Dendritic cell treated with granulocyte-macrophage colony-stimulating factor and Interleukin-4, amounts not matched to agents 40 ng/mL and 50 ng/mL, for 4 days (primary cell): ENCODE results near the gene HSBP1L1.

Experiments
- H3K27ac Mint-ChIP-seq: one replicate; pipeline ENCODE4 v1.8.0; 2022; ENCODE audit warnings: mild to moderate bottlenecking, mixed read lengths
- H3K27me3 Mint-ChIP-seq: one replicate; pipeline ENCODE4 v1.8.0; 2022; ENCODE audit warnings: mild to moderate bottlenecking, mixed read lengths
- H3K36me3 Mint-ChIP-seq: one replicate; pipeline ENCODE4 v1.8.0; 2022; ENCODE audit warnings: low read depth, mixed read lengths
- H3K4me1 Mint-ChIP-seq: one replicate; pipeline ENCODE4 v1.8.0; 2022; ENCODE audit warnings: low read depth, mixed read lengths
- H3K4me3 Mint-ChIP-seq: one replicate; pipeline ENCODE4 v1.8.0; 2022; ENCODE audit warnings: mild to moderate bottlenecking, moderate library complexity, mixed read lengths
- H3K9me3 Mint-ChIP-seq: one replicate; pipeline ENCODE4 v1.8.0; 2022; ENCODE audit warnings: mixed read lengths
- intact Hi-C: fragments of 100-400 bp; cut with micrococcal nuclease; formaldehyde crosslinking; loops from one replicate; pipeline ENCODE4 v1.15.0; 2022

Gene HSBP1L1

GRCh38 chr18:79944746-79945117 lies 19.7 kb upstream of the HSBP1L1 start:
- Mint-ChIP-seq H3K4me1 (peaks cover 87% of the 10 kb centered on the region), H3K27me3 (no peaks in the 10 kb centered on the region), H3K27ac (peak overlapping the region; percentile 84), H3K36me3 (peaks cover 100% of the 10 kb centered on the region), H3K9me3 (no peaks in the 10 kb centered on the region), H3K4me3 (no peak overlapping the region)
- intact Hi-C loops, result no loop called here

- Mint-ChIP-seq H3K9me3 (no peaks in the 10 kb centered on the region), H3K4me1 (peaks cover 89% of the 10 kb centered on the region), H3K36me3 (peaks cover 100% of the 10 kb centered on the region), H3K4me3 (no peak overlapping the region), H3K27ac (peak overlapping the region; percentile 84), H3K27me3 (no peaks in the 10 kb centered on the region)
- intact Hi-C loops, result no loop called here
These were observed 19.1 kb upstream of the HSBP1L1 start for GRCh38 chr18:79945118-79946042.

DNA sequence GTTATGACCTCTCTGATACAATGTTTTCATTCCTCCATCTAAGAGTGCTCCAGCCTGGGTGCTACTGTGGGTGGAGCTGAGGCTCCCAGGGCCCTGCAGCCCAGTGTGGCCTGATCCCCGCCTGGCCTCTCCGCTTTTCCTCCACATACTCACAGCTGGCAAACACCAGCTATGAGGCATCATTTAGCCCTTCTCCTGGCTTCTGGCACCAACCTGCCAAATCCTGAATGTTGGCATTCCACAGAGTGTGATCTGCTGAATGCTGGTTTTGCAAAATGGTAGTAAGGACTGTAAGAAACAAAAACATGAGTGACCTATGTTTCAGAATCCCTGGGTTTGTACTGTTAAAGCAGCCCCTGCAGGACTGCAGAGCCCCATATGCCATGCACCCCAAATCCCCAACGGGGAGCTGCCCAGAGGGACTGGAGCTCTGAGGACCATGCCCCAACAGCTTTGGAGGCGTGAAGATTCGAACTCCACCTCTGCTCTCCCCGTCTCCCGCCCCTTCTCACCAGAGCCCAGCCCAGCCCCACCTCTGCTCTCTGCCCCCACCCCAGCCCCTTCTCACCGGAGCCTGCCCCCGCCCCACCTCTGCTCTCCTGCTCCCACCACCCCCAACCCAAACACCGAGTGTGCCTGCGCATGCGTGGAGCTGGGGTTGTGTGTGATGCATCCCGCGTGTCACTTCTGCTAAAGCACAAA lies 17.2 kb upstream of the HSBP1L1 start:
- H3K27ac Mint-ChIP-seq, result peak overlapping the region; percentile 90
- H3K4me3 Mint-ChIP-seq, result no peak overlapping the region
- no peaks in the 10 kb centered on the region for H3K27me3 Mint-ChIP-seq
- peaks cover 86% of the 10 kb centered on the region for H3K36me3 Mint-ChIP-seq
- intact Hi-C loops, result no loop called here
- no peaks in the 10 kb centered on the region for H3K9me3 Mint-ChIP-seq
- peaks cover 83% of the 10 kb centered on the region for H3K4me1 Mint-ChIP-seq

- intact Hi-C loops, result no loop called here
- Mint-ChIP-seq H3K4me1 (peaks cover 75% of the 10 kb centered on the region), H3K4me3 (no peak overlapping the region), H3K27me3 (no peaks in the 10 kb centered on the region), H3K27ac (peak overlapping the region; percentile 90), H3K36me3 (peaks cover 77% of the 10 kb centered on the region), H3K9me3 (no peaks in the 10 kb centered on the region)
These were observed 16.4 kb upstream of the HSBP1L1 start for GRCh38 chr18:79947881-79948610.

GRCh38 chr18:79948719-79949411 lies 15.6 kb upstream of the HSBP1L1 start:
- Mint-ChIP-seq H3K36me3 (peaks cover 69% of the 10 kb centered on the region), H3K27ac (peak overlapping the region; percentile 90), H3K4me3 (peak overlapping the region; percentile 91), H3K4me1 (peaks cover 69% of the 10 kb centered on the region), H3K27me3 (no peaks in the 10 kb centered on the region), H3K9me3 (no peaks in the 10 kb centered on the region)
- intact Hi-C loops, result no loop called here

DNA sequence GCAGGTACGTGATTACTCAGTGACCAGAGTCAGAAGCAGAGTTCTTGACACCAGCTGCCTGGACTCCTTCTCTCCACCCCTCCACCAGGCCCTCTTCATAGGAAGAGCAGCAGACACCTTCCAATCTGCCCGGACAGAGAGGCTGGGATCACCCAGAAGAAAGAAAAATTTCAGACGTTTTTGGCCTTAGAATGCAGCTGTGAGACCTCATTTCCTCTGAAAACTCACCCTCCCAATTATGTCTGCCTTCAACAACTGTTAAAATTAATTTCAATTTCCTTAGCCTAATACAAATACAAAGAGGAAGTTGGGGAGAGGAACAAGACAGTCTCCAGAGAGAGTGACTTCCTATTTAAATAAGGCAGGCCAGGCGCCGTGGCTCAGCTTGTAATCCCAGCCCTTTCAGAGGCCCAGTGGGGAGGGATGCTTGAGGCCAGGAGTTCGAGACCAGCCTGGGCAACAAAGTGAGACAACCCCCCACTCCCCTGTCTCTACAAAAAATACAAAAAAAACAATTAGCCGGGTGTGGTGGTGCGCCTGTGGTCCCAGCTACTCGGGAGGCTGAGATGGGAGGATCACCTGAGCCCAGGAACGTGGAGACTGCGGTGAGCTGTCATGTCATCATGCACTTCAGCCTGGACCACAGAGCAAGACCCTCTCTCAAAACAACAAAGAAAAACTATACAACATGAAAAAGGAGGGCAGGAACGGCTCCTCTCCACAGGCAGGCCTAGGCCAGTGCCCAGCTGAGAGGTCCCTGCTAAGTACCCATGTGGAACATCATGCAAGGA lies 14.6 kb upstream of the HSBP1L1 start:
- peaks cover 69% of the 10 kb centered on the region for H3K4me1 Mint-ChIP-seq
- peak overlapping the region; percentile 91 for H3K4me3 Mint-ChIP-seq
- no peaks in the 10 kb centered on the region for H3K9me3 Mint-ChIP-seq
- H3K36me3 Mint-ChIP-seq, result peaks cover 59% of the 10 kb centered on the region
- intact Hi-C loops, result loop anchor here (2.0 to 10.0 kb wide), 2 partner anchors 15 to 155 kb away; partner anchors contain the start of gene KCNG2
- no peaks in the 10 kb centered on the region for H3K27me3 Mint-ChIP-seq
- peak overlapping the region; percentile 90 for H3K27ac Mint-ChIP-seq

DNA sequence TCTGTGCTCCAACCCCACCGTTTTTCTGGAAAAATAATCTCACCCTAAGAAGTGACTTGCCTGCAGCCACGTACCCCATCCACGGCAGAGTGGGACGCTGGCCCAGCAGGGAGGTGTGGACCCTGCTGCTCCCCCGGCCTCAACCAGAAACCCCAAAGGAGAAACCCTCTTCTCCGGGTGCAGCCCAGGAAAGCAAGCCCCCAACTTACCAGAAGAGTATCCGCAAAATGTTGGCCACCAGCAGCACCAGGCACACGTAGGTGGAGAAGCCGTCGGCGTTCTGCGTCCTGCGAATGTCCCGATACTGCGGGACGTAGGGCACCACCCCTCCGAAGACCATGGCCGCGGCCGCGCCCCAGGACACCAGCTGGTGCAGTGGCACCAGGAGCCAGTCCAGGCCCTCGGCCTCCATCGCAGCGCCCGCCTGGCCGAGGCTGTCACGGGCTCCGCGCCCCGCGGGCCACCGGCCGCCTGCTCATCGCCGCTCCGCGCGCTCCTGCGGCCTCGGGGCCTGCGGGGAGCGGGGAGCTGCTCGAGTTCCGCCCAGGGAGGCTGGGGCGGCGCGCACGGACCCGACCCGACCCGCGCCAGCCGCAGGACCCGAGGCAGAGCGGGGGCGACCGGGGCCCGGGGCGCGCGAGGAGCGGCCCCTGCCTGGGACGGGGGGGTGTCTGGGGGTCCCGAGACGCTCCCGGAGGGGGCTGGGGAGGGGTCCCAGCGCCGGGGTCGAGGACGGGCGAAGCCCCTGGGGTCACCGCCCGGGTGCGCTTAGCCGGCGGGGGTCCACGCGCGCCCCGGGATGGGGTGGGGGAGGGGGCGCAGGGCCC lies 13.7 kb upstream of the HSBP1L1 start:
- Mint-ChIP-seq H3K36me3 (peaks cover 50% of the 10 kb centered on the region), H3K4me3 (peak overlapping the region; percentile 91), H3K27ac (peak overlapping the region; percentile 90), H3K4me1 (peaks cover 69% of the 10 kb centered on the region), H3K9me3 (no peaks in the 10 kb centered on the region), H3K27me3 (no peaks in the 10 kb centered on the region)
- intact Hi-C loops, result loop anchor here (1.0 to 10.0 kb wide), 5 partner anchors 16 to 271 kb away; partner anchors contain the start of genes CTDP1, KCNG2 and TXNL4A

GRCh38 chr18:79951545-79952455 lies 12.6 kb upstream of the HSBP1L1 start, which contains the start of gene SLC66A2:
Gene SLC66A2 (minus strand): TSS chr18:79951653. CDS start chr18:79950926, 727 bp downstream.
- Mint-ChIP-seq H3K4me1 (peaks cover 63% of the 10 kb centered on the region), H3K27ac (peak within 1 kb of the TSS; percentile 90), H3K4me3 (peak within 1 kb of the TSS; percentile 91), H3K36me3 (peaks cover 40% of the 10 kb centered on the region), H3K27me3 (peaks cover 4% of the 10 kb centered on the region), H3K9me3 (no peaks in the 10 kb centered on the region)
- intact Hi-C loops, result loop anchor here (1.0 to 10.0 kb wide), 5 partner anchors 17 to 272 kb away; partner anchors contain the start of genes CTDP1, KCNG2 and TXNL4A

- H3K36me3 Mint-ChIP-seq, result peaks cover 32% of the 10 kb centered on the region
- peaks cover 55% of the 10 kb centered on the region for H3K4me1 Mint-ChIP-seq
- H3K9me3 Mint-ChIP-seq, result no peaks in the 10 kb centered on the region
- intact Hi-C loops, result loop anchor here (10.0 kb wide), 1 partner anchor 158 kb away; the partner anchor contains the start of gene KCNG2
- peak overlapping the region; percentile 71 for H3K4me3 Mint-ChIP-seq
- peaks cover 6% of the 10 kb centered on the region for H3K27me3 Mint-ChIP-seq
- H3K27ac Mint-ChIP-seq, result peak overlapping the region; percentile 72
These were observed 11.9 kb upstream of the HSBP1L1 start for GRCh38 chr18:79952456-79952995.

DNA sequence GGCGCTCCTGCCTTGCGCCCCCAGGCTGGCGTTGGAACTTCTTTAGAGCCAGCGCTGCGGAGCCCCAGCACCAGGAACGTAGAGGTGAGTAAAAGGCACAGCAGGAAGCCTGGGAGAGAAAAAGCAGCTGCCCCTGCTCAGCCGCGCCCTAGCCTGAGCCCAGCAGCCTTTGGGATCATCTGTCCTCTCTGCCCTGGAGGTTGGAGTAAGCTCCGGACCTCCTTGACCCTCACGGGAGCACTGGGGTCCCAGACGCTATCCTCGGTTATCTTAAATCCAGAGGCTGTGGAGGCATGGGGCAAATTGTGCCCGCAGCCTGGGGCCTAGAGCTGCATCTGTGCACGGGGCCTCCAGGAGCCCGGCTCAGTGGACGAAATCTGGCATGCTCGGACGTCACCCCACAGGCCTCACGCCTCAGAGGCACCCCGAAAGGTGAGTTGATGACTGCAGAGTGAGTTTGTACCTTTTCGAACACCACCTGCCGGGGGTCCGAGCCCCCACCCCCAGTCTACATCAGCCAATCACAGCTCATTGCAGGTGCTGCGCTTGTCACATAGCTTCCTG lies 11.4 kb upstream of the HSBP1L1 start:
- Mint-ChIP-seq H3K4me3 (peak overlapping the region; percentile 71), H3K36me3 (peaks cover 27% of the 10 kb centered on the region)
- intact Hi-C loops, result loop anchor here (10.0 kb wide), 1 partner anchor 158 kb away; the partner anchor contains the start of gene KCNG2

More for the DNA sequence above, 11.4 kb upstream of the HSBP1L1 start:
- H3K9me3 Mint-ChIP-seq, result no peaks in the 10 kb centered on the region
- H3K4me1 Mint-ChIP-seq, result peaks cover 50% of the 10 kb centered on the region
- H3K27me3 Mint-ChIP-seq, result peaks cover 6% of the 10 kb centered on the region
- peak overlapping the region; percentile 72 for H3K27ac Mint-ChIP-seq
